GM08714 (cell line): Measurements from ENCODE around the gene SPINT1.
"Not testable (repeated sequence)": the region's sequence is repeated elsewhere in the genome, so short reads cannot be mapped to it uniquely, and the experiment has no call there.

Experiments used
- H3K4me3 ChIP-seq: fragments of 200-500 bp; sonication (Bioruptor generic); 2 replicates; pipeline ENCODE4 v1.5.1; 2014; ENCODE audit warnings: mild to moderate bottlenecking, low read length, inconsistent platforms
- ZNF274 ChIP-seq: IDR thresholded peaks from 2 replicates; pipeline ENCODE4 v1.6.1; 2012; ENCODE audit warnings: mild to moderate bottlenecking, low read depth, low read length

Gene SPINT1

GRCh38 chr15:40845036-40845435 lies 1.2 kb downstream of the SPINT1 start:
- peak overlapping the region; percentile 61; the same call in 1 of the 2 replicates for H3K4me3 ChIP-seq
- TF ChIP-seq ZNF274 = no peak

GRCh38 chr15:40845511-40846284 lies 1.9 kb downstream of the SPINT1 start:
- H3K4me3 ChIP-seq = no peak overlapping the region
- no peak for TF ChIP-seq ZNF274

- no peak overlapping the region; the same call in 1 of the 2 replicates for H3K4me3 ChIP-seq
- TF ChIP-seq ZNF274 = no peak
Observed at GRCh38 chr15:40846841-40847222, 3.0 kb downstream of the SPINT1 start.

- no peak overlapping the region; the same call in 1 of the 2 replicates for H3K4me3 ChIP-seq
- no peak for TF ChIP-seq ZNF274
Observed at GRCh38 chr15:40847223-40847961, 3.5 kb downstream of the SPINT1 start.

GRCh38 chr15:40850576-40851112 lies 6.8 kb downstream of the SPINT1 start:
- H3K4me3 ChIP-seq = no peak overlapping the region
- no peak for TF ChIP-seq ZNF274

GRCh38 chr15:40852529-40852928 lies 8.7 kb downstream of the SPINT1 start:
- no peak for TF ChIP-seq ZNF274
- H3K4me3 ChIP-seq = no peak overlapping the region

- TF ChIP-seq ZNF274 = no peak
- H3K4me3 ChIP-seq = no peak overlapping the region
Observed at GRCh38 chr15:40853241-40853890, 9.5 kb downstream of the SPINT1 start.

GRCh38 chr15:40854161-40854560 lies 10.3 kb downstream of the SPINT1 start:
- no peak overlapping the region for H3K4me3 ChIP-seq

GRCh38 chr15:40855706-40856234 lies 11.9 kb downstream of the SPINT1 start:
- TF ChIP-seq ZNF274 = no peak
- H3K4me3 ChIP-seq = no peak overlapping the region

More at GRCh38 chr15:40854161-40854560, 10.3 kb downstream of the SPINT1 start:
- no peak for TF ChIP-seq ZNF274

GRCh38 chr15:40856746-40857145 lies 12.9 kb downstream of the SPINT1 start:
- H3K4me3 ChIP-seq = no peak overlapping the region
- no peak for TF ChIP-seq ZNF274

GRCh38 chr15:40857601-40858341 lies 13.9 kb downstream of the SPINT1 start:
- H3K4me3 ChIP-seq = no peak overlapping the region
- TF ChIP-seq ZNF274 = no peak

- no peak overlapping the region for H3K4me3 ChIP-seq
- TF ChIP-seq ZNF274 = no peak
Observed at GRCh38 chr15:40858706-40859105, 14.9 kb downstream of the SPINT1 start.

- TF ChIP-seq ZNF274 = no peak
- H3K4me3 ChIP-seq = no peak overlapping the region
Observed at GRCh38 chr15:40859206-40859851, 15.5 kb downstream of the SPINT1 start.

GRCh38 chr15:40861147-40861546 lies 17.3 kb downstream of the SPINT1 start:
- H3K4me3 ChIP-seq = not testable (repeated sequence)
